ENCODE results near the gene WNT7A.
A peak's percentile ranks its signal among the peaks of the same experiment; 100 is the strongest.

The WNT7A gene

DNA sequence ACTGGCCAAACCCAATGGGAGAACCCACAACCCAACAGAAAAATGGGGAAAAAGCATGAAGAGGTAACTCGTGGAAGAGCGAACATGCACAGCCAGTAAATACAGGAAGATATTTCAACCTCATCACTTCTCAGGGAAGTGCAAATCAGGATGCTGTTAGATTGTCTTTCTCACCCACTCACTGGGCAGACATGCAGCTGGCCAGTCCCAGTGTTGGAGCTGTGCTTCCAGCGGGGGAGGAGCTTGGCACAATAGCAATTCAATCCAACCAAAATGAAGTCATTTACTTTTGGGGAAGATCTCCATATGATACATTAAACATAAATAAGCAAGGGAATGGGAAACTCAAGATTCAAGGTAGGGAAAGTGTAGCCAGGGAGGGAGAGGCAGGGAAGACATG, 12.1 kb downstream of the WNT7A start:
- peaks cover 22% of the 10 kb centered on the region for H3K4me1 ChIP-seq (ENCODE audit: insufficient read depth, low read length)
- no peaks in the 10 kb centered on the region for H3K36me3 ChIP-seq (ENCODE audit: insufficient read depth, low read length)
- H3K9me3 ChIP-seq (ENCODE audit: insufficient read depth, low read length, severe bottlenecking) = no peaks in the 10 kb centered on the region
- H3K9ac ChIP-seq (ENCODE audit: low read depth, low read length) = no peak overlapping the region
- peaks cover 5% of the 10 kb centered on the region; the same call in 1 of the 2 replicates for H4K20me1 ChIP-seq (ENCODE audit: insufficient read depth, low read length)
- H3K27me3 ChIP-seq (ENCODE audit: insufficient read depth, low read length, poor library complexity) = no peaks in the 10 kb centered on the region
- TF ChIP-seq, protein P1, sequence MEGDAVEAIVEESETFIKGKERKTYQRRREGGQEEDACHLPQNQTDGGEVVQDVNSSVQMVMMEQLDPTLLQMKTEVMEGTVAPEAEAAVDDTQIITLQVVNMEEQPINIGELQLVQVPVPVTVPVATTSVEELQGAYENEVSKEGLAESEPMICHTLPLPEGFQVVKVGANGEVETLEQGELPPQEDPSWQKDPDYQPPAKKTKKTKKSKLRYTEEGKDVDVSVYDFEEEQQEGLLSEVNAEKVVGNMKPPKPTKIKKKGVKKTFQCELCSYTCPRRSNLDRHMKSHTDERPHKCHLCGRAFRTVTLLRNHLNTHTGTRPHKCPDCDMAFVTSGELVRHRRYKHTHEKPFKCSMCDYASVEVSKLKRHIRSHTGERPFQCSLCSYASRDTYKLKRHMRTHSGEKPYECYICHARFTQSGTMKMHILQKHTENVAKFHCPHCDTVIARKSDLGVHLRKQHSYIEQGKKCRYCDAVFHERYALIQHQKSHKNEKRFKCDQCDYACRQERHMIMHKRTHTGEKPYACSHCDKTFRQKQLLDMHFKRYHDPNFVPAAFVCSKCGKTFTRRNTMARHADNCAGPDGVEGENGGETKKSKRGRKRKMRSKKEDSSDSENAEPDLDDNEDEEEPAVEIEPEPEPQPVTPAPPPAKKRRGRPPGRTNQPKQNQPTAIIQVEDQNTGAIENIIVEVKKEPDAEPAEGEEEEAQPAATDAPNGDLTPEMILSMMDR (IDR thresholded peaks at IDR 0.05; ENCODE audit: borderline replicate concordance, extremely low read depth, low read length, poor library complexity, severe bottlenecking) = no peak
- TF ChIP-seq EZH2 (IDR thresholded peaks at IDR 0.05; ENCODE audit: borderline replicate concordance, low read depth, low read length, severe bottlenecking) = no peak
- ATAC-seq (ENCODE audit: insufficient read depth, low read depth) (no peak), DNase-seq (no peak)
- H3K4me3 ChIP-seq (ENCODE audit: low read depth in 1 of 2, low read length in 2 of 2) = no peak overlapping the region
- H3K27ac ChIP-seq (ENCODE audit: low read length) = no peak overlapping the region
- H3K79me2 ChIP-seq (ENCODE audit: insufficient read depth, low read length) = no peaks in the 10 kb centered on the region
- no peak overlapping the region for H2AFZ ChIP-seq (ENCODE audit: low read depth, low read length)
- H3K4me2 ChIP-seq (ENCODE audit: insufficient read depth, low read length) = no peak overlapping the region

DNA sequence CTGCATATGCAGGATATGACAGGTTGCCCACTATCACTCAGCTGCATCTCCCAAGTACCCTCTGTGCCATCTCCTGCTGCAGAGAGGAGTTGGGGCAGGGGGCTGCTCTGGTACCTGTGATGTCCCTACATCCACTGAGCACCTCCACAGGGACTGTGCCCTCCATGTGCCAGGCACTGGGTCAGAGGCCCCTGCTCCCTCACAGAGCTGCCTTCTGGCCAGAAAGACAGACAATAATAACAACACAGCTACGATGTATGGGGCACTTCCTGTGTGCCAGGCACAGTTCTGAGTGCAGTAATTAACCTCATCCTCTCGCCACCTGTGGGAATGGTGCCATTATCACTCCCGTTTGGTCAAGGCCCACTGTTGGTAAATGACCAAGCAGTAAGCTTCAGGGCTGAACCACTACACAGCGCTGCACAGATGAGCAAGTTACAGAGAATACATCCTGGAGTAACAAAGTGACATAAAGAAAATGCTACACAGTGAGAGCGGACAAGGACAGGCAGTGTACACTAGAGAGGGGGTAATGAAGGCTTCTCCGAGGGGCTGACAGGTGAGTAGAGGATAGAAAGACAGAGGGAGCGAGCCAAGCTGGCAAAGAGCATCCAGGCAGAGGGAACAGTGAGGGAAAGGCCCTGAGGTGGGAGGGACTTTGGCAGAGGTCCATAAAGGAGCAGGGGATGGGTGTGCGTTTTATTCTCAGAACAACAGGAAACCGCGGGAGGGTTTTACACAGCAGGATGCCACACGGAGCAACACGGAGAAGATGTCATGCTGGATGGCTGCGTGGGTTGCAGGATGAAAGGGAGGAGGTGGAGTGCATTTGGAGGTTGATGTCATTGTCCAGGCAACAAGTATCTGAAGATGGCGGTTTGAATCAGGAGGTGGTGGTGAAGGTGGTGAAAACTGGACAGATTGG, 13.6 kb downstream of the WNT7A start:
- peak; percentile 74 for DNase-seq
- ATAC-seq (ENCODE audit: insufficient read depth, low read depth) = peak; percentile 95
- no peak for TF ChIP-seq EZH2 (IDR thresholded peaks at IDR 0.05; ENCODE audit: borderline replicate concordance, low read depth, low read length, severe bottlenecking)
- TF ChIP-seq, protein P1 (IDR thresholded peaks at IDR 0.05; ENCODE audit: borderline replicate concordance, extremely low read depth, low read length, poor library complexity, severe bottlenecking) = no peak
- H3K9ac ChIP-seq (ENCODE audit: low read depth, low read length) = no peak overlapping the region
- 0 out of 2 replicates have a peak overlapping the region, but pooled peaks have one; percentile 0 for H2AFZ ChIP-seq (ENCODE audit: low read depth, low read length)
- H3K79me2 ChIP-seq (ENCODE audit: insufficient read depth, low read length) = no peaks in the 10 kb centered on the region
- no peaks in the 10 kb centered on the region for H3K36me3 ChIP-seq (ENCODE audit: insufficient read depth, low read length)
- peak overlapping the region; percentile 53 for H3K27ac ChIP-seq (ENCODE audit: low read length)
- no peaks in the 10 kb centered on the region for H3K27me3 ChIP-seq (ENCODE audit: insufficient read depth, low read length, poor library complexity)
- peaks cover 7% of the 10 kb centered on the region; the same call in 1 of the 2 replicates for H4K20me1 ChIP-seq (ENCODE audit: insufficient read depth, low read length)
- no peaks in the 10 kb centered on the region for H3K9me3 ChIP-seq (ENCODE audit: insufficient read depth, low read length, severe bottlenecking)
- peaks cover 22% of the 10 kb centered on the region for H3K4me1 ChIP-seq (ENCODE audit: insufficient read depth, low read length)
- H3K4me2 ChIP-seq (ENCODE audit: insufficient read depth, low read length) = peak overlapping the region; percentile 47
- H3K4me3 ChIP-seq (ENCODE audit: low read depth in 1 of 2, low read length in 2 of 2) = peak overlapping the region in 1 of 2 experiments; percentile 20; a peak in 1 of 4 replicates

DNA sequence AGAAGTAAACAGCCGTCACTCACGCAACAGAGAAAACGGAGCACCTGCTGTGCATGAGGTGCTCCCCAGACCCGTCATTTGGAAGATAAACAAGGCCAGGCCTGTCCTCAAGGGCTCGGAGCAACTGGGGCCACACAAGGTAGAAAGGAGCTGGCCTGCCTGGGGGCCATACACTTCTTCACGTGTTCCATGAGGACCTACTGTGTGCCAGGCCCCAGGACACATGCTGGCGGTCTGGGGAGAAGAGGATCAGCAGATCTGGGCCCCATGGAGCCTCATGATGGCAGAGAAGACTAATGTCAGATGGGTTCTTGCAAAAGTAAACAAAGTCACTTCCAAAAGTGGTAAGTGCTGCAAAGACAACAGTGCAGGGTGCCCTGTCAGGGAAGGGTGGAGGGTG, 14.3 kb downstream of the WNT7A start:
- Histone ChIP-seq H2AFZ (ENCODE audit: low read depth, low read length) (no peak overlapping the region), H3K4me1 (ENCODE audit: insufficient read depth, low read length) (peaks cover 22% of the 10 kb centered on the region), H3K4me2 (ENCODE audit: insufficient read depth, low read length) (peak overlapping the region; percentile 47), H3K79me2 (ENCODE audit: insufficient read depth, low read length) (no peaks in the 10 kb centered on the region), H3K9ac (ENCODE audit: low read depth, low read length) (no peak overlapping the region), H3K4me3 (ENCODE audit: low read depth in 1 of 2, low read length in 2 of 2) (no peak overlapping the region; a peak in 1 of 4 replicates), H3K27ac (ENCODE audit: low read length) (peak overlapping the region; percentile 53), H3K9me3 (ENCODE audit: insufficient read depth, low read length, severe bottlenecking) (no peaks in the 10 kb centered on the region), H3K36me3 (ENCODE audit: insufficient read depth, low read length) (no peaks in the 10 kb centered on the region), H4K20me1 (ENCODE audit: insufficient read depth, low read length) (peaks cover 7% of the 10 kb centered on the region; the same call in 1 of the 2 replicates), H3K27me3 (ENCODE audit: insufficient read depth, low read length, poor library complexity) (no peaks in the 10 kb centered on the region)
- no peak for TF ChIP-seq EZH2 (IDR thresholded peaks at IDR 0.05; ENCODE audit: borderline replicate concordance, low read depth, low read length, severe bottlenecking)
- TF ChIP-seq, protein P1 (IDR thresholded peaks at IDR 0.05; ENCODE audit: borderline replicate concordance, extremely low read depth, low read length, poor library complexity, severe bottlenecking) = no peak
- ATAC-seq (ENCODE audit: insufficient read depth, low read depth) (no peak), DNase-seq (no peak)

Data from DND-41 (cell line).